Sigmoid colon (tissue), 3 donors: ENCODE data around the gene CLIC5.

ENCODE experiments used
- POLR2A ChIP-seq, 2 donors: fragments of 450-650 bp; IDR thresholded peaks; one replicate each; pipeline ENCODE4 v1.6.1; 2016; ENCODE audit warnings: antibody characterized with exemption in 2 of 2, mild to moderate bottlenecking in 2 of 2, moderate library complexity in 2 of 2
- TF ChIP-seq, protein P1 (sequence below), 4 experiments: fragments of 450-650 bp in 3 of 4; fragments of 200-600 bp in 1 of 4; IDR thresholded peaks; one replicate each; pipeline ENCODE4 v1.5.1; 2016 to 2019; ENCODE audit warnings: antibody characterized with exemption in 4 of 4, mild to moderate bottlenecking in 3 of 4, moderate library complexity in 2 of 4

DNA sequence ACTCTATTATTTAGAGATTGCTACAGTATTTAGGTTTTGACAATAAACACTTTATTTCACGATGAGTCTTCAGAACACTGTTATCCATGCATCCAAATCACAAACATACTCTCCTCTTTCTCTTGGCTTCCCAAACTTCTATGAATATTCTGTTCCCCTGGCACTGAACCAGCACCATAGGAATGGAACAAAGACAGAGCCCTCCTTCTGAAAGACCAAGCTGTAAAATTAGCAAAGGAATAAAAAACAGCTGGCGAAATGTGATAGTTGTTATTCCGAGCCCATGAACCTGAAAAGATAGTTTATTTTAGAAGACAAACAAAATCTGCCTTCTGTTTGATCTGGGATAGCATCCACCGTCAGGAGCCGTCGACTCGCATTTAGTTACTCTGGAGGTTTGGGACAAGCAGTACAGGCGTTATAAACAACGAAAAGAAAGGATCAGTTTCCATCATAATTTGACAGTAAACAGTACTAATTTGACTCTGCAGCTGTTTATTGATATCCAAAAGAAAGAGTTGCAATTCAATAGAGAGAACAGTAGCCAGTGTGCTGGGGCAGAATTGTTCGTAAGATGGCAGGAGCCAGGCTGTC, 161.4 kb downstream of the CLIC5 start:
- no peak for TF ChIP-seq POLR2A (IDR thresholded peaks at IDR 0.05)
- TF ChIP-seq, protein P1, sequence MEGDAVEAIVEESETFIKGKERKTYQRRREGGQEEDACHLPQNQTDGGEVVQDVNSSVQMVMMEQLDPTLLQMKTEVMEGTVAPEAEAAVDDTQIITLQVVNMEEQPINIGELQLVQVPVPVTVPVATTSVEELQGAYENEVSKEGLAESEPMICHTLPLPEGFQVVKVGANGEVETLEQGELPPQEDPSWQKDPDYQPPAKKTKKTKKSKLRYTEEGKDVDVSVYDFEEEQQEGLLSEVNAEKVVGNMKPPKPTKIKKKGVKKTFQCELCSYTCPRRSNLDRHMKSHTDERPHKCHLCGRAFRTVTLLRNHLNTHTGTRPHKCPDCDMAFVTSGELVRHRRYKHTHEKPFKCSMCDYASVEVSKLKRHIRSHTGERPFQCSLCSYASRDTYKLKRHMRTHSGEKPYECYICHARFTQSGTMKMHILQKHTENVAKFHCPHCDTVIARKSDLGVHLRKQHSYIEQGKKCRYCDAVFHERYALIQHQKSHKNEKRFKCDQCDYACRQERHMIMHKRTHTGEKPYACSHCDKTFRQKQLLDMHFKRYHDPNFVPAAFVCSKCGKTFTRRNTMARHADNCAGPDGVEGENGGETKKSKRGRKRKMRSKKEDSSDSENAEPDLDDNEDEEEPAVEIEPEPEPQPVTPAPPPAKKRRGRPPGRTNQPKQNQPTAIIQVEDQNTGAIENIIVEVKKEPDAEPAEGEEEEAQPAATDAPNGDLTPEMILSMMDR (IDR thresholded peaks at IDR 0.05) = no peak
